Hepatocyte (in vitro differentiated cells): ENCODE measurements around the gene OR6J1.

Experiments used
- CTCF ChIP-seq: fragments of 200-600 bp; sonication (generic); IDR thresholded peaks from 2 replicates; pipeline ENCODE4 v1.5.1; 2016; ENCODE audit warnings: antibody characterized with exemption, mild to moderate bottlenecking; ENCODE audit not compliant: poor library complexity
- EZH2 ChIP-seq: fragments of 200-600 bp; sonication (generic); IDR thresholded peaks from 2 replicates; pipeline ENCODE4 v1.6.1; 2016; ENCODE audit warnings: antibody characterized with exemption, mild to moderate bottlenecking, borderline replicate concordance

GRCh38 chr14:22602862-22603261, 41.3 kb downstream of the OR6J1 start:
- TF ChIP-seq CTCF (no peak), EZH2 (no peak)
